HL-60 (cell line): ENCODE data around the gene DENND6A.

ENCODE experiments used
- DNase-seq, 2 experiments: peaks; one replicate each; pipeline ENCODE4 v3.0.0-alpha.2; 2010 to 2020; ENCODE audit warnings: low read depth in 1 of 2, low spot score in 1 of 2
- H3K27ac ChIP-seq: fragments of 250-450 bp; sonication (Bioruptor Pico); replicated peaks from 2 replicates; pipeline ENCODE4 v1.5.1; 2020; ENCODE audit warnings: mild to moderate bottlenecking, moderate library complexity
- H3K27me3 ChIP-seq: fragments of 250-450 bp; sonication (Bioruptor Pico); 2 replicates; pipeline ENCODE4 v1.5.1; 2021; ENCODE audit warnings: mild to moderate bottlenecking, moderate library complexity; ENCODE audit not compliant: insufficient read depth, poor library complexity, severe bottlenecking
- H3K4me3 ChIP-seq: replicated peaks from 2 replicates; pipeline ENCODE4 v1.5.1; 2011; ENCODE audit warnings: mild to moderate bottlenecking, control low read depth, low read length; ENCODE audit not compliant: insufficient read depth
- GABPA ChIP-seq: IDR thresholded peaks from 2 replicates; pipeline ENCODE4 v1.6.1; 2012; ENCODE audit warnings: low read depth
- POLR2AphosphoS5 ChIP-seq: IDR thresholded peaks from 2 replicates; pipeline ENCODE4 v1.6.1; 2012; ENCODE audit warnings: low read depth
- SPI1 ChIP-seq: IDR thresholded peaks from 2 replicates; pipeline ENCODE4 v1.6.1; 2012; ENCODE audit warnings: low read depth, mild to moderate bottlenecking, borderline replicate concordance
- TF ChIP-seq, protein P1 (sequence below): IDR thresholded peaks from one replicate; pipeline ENCODE4 v1.5.1; 2011; ENCODE audit warnings: low read length, control low read depth, inconsistent platforms; ENCODE audit not compliant: insufficient read depth
- TF ChIP-seq, protein P2 (sequence below): IDR thresholded peaks from 2 replicates; pipeline ENCODE4 v1.6.1; 2012; ENCODE audit warnings: low read depth; ENCODE audit not compliant: insufficient replicate concordance

The DENND6A gene

DNA sequence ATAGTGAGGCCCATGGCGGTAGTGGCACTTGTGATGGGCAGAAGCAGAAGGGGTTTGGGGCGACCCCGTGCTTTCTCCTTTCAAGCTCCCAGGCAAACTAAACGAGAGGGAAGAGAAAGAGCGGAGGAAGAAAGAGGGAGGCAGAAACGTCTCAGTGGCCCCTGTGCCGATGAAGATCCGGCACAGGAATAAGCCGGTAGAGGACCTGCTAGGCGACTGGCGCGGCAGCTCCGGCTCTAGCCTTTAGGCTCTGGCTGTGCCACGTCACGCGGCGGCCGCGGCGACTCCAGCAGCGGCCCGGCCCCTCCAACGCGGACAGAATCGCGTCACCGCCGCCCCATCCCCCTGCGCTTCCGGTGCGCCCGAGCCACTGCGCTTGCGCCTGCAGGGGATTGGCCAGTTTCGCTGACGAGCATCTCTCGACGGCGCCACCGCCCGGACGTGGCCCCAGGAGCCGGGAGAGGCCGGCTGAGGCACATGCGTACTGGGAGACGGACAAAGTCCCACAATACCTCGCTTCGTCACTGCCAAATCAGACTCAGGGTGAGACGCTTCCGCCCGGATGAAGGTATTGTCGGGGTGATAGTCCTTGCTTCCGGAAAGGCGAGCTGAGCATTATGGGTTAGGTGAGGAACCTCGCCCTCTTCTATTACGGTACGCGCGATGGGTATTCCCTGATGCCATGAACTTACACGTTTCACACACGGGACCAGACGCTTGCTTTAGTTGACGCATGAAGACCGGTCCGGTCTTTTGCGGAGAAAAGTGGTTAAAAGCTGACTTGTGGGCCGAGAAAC, 95.6 kb downstream of the DENND6A start, which contains the start of gene ARF4:
ARF4 (minus strand) TSS at position 218 of the 797 bp plus-strand sequence; CDS start at position 14, 204 bp downstream.
- TF ChIP-seq, protein P1, sequence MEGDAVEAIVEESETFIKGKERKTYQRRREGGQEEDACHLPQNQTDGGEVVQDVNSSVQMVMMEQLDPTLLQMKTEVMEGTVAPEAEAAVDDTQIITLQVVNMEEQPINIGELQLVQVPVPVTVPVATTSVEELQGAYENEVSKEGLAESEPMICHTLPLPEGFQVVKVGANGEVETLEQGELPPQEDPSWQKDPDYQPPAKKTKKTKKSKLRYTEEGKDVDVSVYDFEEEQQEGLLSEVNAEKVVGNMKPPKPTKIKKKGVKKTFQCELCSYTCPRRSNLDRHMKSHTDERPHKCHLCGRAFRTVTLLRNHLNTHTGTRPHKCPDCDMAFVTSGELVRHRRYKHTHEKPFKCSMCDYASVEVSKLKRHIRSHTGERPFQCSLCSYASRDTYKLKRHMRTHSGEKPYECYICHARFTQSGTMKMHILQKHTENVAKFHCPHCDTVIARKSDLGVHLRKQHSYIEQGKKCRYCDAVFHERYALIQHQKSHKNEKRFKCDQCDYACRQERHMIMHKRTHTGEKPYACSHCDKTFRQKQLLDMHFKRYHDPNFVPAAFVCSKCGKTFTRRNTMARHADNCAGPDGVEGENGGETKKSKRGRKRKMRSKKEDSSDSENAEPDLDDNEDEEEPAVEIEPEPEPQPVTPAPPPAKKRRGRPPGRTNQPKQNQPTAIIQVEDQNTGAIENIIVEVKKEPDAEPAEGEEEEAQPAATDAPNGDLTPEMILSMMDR: no peak
- TF ChIP-seq, protein P2, sequence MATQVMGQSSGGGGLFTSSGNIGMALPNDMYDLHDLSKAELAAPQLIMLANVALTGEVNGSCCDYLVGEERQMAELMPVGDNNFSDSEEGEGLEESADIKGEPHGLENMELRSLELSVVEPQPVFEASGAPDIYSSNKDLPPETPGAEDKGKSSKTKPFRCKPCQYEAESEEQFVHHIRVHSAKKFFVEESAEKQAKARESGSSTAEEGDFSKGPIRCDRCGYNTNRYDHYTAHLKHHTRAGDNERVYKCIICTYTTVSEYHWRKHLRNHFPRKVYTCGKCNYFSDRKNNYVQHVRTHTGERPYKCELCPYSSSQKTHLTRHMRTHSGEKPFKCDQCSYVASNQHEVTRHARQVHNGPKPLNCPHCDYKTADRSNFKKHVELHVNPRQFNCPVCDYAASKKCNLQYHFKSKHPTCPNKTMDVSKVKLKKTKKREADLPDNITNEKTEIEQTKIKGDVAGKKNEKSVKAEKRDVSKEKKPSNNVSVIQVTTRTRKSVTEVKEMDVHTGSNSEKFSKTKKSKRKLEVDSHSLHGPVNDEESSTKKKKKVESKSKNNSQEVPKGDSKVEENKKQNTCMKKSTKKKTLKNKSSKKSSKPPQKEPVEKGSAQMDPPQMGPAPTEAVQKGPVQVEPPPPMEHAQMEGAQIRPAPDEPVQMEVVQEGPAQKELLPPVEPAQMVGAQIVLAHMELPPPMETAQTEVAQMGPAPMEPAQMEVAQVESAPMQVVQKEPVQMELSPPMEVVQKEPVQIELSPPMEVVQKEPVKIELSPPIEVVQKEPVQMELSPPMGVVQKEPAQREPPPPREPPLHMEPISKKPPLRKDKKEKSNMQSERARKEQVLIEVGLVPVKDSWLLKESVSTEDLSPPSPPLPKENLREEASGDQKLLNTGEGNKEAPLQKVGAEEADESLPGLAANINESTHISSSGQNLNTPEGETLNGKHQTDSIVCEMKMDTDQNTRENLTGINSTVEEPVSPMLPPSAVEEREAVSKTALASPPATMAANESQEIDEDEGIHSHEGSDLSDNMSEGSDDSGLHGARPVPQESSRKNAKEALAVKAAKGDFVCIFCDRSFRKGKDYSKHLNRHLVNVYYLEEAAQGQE: peak; percentile 28
- TF ChIP-seq POLR2AphosphoS5: peak; percentile 85
- peak; percentile 71 for TF ChIP-seq GABPA
- TF ChIP-seq SPI1: peak; percentile 17; the same call in 1 of the 2 replicates
- H3K27me3 ChIP-seq: no peaks in the 10 kb centered on the region
- DNase-seq: peak; percentile 98 to 100
- H3K4me3 ChIP-seq: peak within 1 kb of the TSS; percentile 79
- H3K27ac ChIP-seq: peak within 1 kb of the TSS; percentile 91

DNA sequence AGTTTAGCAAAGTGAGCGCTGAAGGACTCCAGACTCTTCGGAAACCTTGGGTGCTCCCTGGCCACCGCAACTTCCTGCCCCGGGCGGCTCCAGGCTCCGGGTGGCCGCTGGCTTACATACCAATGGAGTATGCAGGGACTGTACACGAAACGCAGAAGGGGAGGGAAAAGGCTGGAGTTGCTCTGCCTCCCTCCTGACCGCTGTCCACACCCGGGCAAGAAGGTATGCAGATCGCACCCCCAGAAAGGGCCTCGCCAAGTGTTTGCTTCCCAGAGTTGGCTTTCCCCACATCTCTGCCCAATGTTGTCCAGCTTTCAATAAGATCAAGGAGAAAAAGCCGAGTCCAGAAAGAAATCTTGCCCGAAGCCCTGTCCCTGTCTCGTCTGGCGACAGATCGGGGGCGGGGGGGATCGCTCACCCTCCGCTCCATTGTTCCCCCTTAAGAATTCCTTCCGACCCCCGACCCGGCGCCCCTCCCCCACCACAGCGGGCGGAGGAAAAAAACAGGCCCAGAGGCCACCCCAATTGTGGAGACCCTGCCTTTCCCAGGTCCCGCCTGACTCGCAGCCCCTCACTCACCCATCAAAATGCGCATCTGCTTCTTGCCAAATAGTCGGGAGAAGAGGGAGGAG, 96.3 kb downstream of the DENND6A start:
- TF ChIP-seq, protein P2: no peak
- TF ChIP-seq POLR2AphosphoS5: no peak
- TF ChIP-seq, protein P1: no peak
- TF ChIP-seq GABPA: peak; percentile 37; the same call in 1 of the 2 replicates
- peak; percentile 21; the same call in 1 of the 2 replicates for TF ChIP-seq SPI1
- DNase-seq: peak; percentile 73 to 88
- H3K4me3 ChIP-seq: peak overlapping the region; percentile 79
- H3K27me3 ChIP-seq: no peaks in the 10 kb centered on the region
- H3K27ac ChIP-seq: peak overlapping the region; percentile 91

DNA sequence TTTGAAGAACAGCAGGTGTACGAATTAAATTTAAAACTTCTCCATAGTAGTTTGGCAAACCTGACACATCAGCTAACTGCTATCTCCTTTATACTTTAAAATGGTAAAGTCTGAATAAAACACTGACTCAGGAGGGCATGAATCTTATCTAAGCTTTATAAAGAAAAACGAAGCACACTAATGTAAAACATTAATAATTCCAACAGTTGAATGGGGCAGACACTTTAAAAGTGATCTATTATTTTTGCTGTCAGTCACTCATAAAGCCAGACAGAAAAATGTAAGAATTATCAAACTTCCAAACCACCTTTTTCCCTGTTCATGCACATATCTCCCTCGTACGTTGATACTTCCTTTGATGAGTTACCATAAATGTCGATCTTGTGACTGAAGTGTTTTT, 98.3 kb downstream of the DENND6A start:
- H3K27ac ChIP-seq: no peak overlapping the region
- no peaks in the 10 kb centered on the region for H3K27me3 ChIP-seq
- H3K4me3 ChIP-seq: peak overlapping the region; percentile 79
- TF ChIP-seq SPI1: no peak
- no peak for TF ChIP-seq POLR2AphosphoS5
- TF ChIP-seq, protein P2: no peak
- no peak for TF ChIP-seq GABPA
- TF ChIP-seq, protein P1: no peak
- no peak for DNase-seq
